HG02571 (cell line): ENCODE measurements around the gene PIGU.
"Not testable (repeated sequence)": the region's sequence is repeated elsewhere in the genome, so short reads cannot be mapped to it uniquely, and the experiment has no call there.

ENCODE experiments used
- ATAC-seq: cut with Tn5 transposase; IDR thresholded peaks from one replicate; pipeline ENCODE4 v1.9.1; 2021; ENCODE audit warnings: mild to moderate bottlenecking, moderate library complexity; ENCODE audit not compliant: unreplicated experiment

The PIGU gene

GRCh38 chr20:34516247-34517113 is 160.4 kb downstream of the PIGU start, which contains the start of gene DYNLRB1:
Gene DYNLRB1, plus strand, starts transcription at chr20:34516422. Its CDS starts 37 bp downstream, at chr20:34516459.
- ATAC-seq: peak; percentile 65

DNA sequence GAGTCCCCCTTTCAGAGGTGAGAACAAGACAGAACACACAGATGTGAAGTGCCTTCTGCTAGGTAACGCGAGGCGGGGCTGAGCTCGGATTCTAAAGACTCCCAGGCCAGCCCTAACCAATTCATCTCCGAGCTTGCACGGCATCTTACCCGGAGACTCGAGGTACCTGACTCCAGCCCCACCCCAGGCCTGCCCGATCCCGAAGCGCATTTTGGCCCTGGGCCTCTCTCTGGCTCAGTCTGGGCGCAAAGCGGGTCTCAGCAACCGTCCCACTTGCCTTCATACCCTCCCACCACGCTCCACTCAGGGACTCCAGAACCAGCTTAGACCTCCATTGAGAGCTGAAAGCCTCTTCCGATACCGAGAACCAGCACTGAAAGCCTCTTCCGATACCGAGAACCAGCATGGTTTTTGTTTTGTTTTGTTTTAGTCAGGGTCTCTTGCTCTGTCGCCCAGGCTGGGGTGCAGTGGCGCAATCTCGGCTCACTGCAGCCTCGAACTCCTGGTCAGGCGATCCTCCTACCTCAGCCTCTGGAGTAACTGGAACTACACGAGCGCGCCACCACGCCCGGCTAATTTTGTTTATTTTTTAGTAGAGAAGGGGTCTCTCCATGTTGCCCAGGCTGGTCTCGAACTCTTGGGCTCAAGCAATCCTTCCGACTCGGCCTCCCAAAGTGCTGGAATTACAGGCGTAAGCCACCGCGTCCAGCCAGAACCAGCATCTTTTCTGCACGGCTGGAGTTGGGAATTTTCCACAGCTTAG is 161.2 kb downstream of the PIGU start:
- ATAC-seq: peak; percentile 49

DNA sequence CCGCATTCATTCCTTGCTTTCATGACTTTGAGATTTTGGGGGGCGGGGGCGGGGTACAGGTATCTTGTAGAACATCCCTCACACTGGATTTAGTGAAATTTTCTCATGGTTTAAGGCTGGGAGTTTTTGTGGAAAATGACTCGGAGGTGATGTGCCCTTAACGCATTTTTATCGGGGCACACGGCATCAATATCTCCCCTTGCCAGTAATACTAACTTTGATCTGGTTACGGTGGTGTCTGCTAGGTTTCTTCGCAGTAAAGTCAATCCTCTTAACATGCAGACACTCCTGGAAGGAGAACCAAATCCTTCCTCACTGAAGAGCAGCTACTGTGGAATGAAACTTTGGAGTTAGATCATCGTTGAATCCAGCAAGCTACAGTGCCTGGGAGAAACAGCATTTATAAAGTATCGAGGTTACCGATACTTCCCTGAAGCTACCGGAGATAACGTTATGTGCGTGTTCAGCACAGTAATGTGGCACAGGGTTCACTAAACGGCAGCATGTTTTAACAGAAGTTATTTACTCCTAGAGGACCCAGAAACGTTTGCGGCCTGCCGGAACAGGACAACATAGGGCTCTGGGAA is 161.9 kb downstream of the PIGU start:
- no peak for ATAC-seq

DNA sequence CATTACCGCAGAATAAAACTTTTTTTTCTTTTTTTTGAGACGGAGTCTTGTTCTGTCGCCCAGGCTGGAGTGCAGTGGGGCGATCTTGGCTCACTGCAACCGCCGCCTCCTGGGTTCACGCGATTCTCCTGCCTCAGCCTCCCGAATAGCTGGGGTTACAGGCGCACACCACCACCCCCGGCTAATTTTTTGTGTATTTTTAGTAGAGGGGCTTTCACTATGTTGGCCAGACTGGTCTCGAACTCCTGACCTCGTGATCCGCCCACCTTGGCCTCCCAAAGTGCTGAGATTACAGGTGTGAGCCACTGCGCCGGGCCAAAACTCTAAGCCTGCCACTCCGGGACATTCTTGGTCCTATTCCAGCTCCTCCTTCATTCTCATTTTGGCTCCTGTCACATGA is 162.9 kb downstream of the PIGU start:
- not testable (repeated sequence) for ATAC-seq

DNA sequence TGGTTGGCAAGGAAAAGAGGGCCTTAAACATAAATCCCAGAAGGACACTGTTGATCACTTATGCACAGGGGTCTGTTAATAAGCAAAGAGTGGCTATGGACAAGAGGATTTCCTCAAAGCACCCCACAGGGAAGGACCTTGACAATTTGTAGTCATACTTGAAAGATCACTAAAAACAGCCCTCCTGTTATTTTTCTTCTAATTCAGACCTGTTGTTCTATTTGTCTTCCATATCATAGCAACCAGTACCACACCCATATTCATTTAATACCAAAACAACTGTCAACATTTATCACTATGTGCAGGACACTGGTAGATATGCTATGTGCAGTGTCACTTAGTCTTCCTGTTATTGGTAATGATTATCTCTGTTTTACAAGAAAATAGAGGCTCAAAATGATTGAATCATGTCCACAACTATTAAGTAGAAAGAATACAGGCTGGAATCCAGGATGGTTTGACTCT is 163.9 kb downstream of the PIGU start:
- ATAC-seq: no peak

- ATAC-seq: no peak
Measured at GRCh38 chr20:34512266-34512954, 164.5 kb downstream of the PIGU start.

DNA sequence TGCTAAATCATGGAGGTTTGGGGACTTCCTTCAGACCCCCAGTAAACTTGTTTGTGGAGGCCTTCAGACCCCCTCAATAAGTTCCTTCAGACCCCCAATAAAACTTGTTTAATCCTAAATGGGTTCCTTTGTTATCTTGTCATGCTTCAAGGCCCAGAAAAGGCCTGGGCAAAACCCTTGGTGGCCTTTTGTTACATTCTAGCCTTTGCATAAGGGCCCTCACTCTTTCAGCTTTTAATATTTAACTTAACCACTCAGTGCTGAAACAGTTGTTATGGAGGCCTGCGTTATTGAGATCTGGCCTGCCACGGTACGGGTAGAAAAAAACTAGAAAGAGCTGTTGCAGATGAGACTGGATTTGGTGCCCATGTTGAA is 165.0 kb downstream of the PIGU start:
- ATAC-seq: no peak

DNA sequence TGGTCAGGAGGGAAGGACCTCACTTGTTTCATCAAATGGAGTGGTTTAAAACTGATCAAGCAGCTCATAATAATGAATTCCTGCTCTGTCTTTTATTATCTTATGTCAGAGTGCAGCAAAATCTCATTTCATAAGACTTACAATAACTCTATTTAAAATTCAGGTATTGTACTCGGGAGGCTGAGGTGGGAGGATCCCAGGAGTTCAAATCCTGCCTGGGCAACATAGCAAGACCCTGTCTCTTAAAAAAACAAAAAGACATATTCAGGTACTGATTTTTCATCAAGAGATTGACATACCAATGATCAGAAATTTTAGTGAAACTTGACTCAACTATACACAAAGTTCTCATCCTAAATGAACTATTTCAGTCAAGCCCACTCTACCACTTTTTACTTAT is 166.3 kb downstream of the PIGU start:
- no peak for ATAC-seq
